H1 (cell line): ENCODE measurements around the gene DCP1A. TPM values are rescaled to one million over a fixed set of nuclear protein-coding genes. Genes with fewer than 3 reads are reported as not detected.

Experiments
- CHD7 ChIP-seq: fragments of 300-600 bp; sonication (generic); IDR thresholded peaks from 2 replicates; pipeline ENCODE4 v1.7.1; 2012; ENCODE audit warnings: low read length, moderate library complexity, mild to moderate bottlenecking, inconsistent platforms; ENCODE audit not compliant: insufficient replicate concordance
- YY1 ChIP-seq: IDR thresholded peaks from 2 replicates; pipeline ENCODE4 v1.6.1; 2011; ENCODE audit warnings: low read depth, mild to moderate bottlenecking, low read length
- polyA plus RNA-seq, 7 experiments: library from polyadenylated mRNA; depleted of rRNA in 3 of 7; stranded (reverse) in 5 of 7; unstranded in 2 of 7; fragments of >200 nt in 5 of 7; fragments of 200-250 nt in 2 of 7; gene quantifications; 1 replicate in 5 of 7; 2 replicates in 1 of 7; 4 replicates in 1 of 7; pipeline versions ENCODE4 v1.2.1 to v1.2.3, GENCODE V29; 2011 to 2013; ENCODE audit warnings: missing spikeins in 2 of 7, mixed read lengths in 2 of 7
- total RNA-seq: library from RNA; stranded (reverse); fragmentation: NEBNext Ultra II Directional; extraction: Animal tissue kit (Norgen Biotek cat#: 25700); gene quantifications from 2 replicates; pipeline ENCODE4 v1.2.1, GENCODE V29; 2021

Gene DCP1A
- total and polyA plus RNA-seq, 2 of the 8 experiments (the other 6 are each of a cell fraction or from before 2014, with no cell fraction given): 13.2 to 15.9 TPM

- TF ChIP-seq CHD7 (no peak), YY1 (no peak)
These were observed 83.4 kb downstream of the DCP1A start (continued) for GRCh38 chr3:53263907-53264306.
